WERI-Rb-1 (cell line): Measurements from ENCODE around the gene DHX15.

Source experiments
- DNase-seq: peaks from one replicate; pipeline ENCODE4 v3.0.0-alpha.2; 2020
- H3K27ac ChIP-seq: fragments of 250-450 bp; sonication (Bioruptor Pico); 2 replicates; pipeline ENCODE4 v1.5.1; 2020; ENCODE audit warnings: mild to moderate bottlenecking, moderate library complexity
- H3K27me3 ChIP-seq: fragments of 250-450 bp; sonication (Bioruptor Pico); 2 replicates; pipeline ENCODE4 v1.5.1; 2021; ENCODE audit warnings: mild to moderate bottlenecking, low read depth, moderate library complexity; ENCODE audit not compliant: insufficient read depth, severe bottlenecking
- H3K36me3 ChIP-seq: fragments of 250-450 bp; sonication (Bioruptor Pico); 2 replicates; pipeline ENCODE4 v1.5.1; 2020; ENCODE audit warnings: mild to moderate bottlenecking, moderate library complexity
- H3K4me3 ChIP-seq: 2 replicates; pipeline ENCODE4 v1.5.1; 2011; ENCODE audit warnings: low read depth, mild to moderate bottlenecking, control low read depth, low read length
- H3K9me3 ChIP-seq: fragments of 250-450 bp; sonication (Bioruptor Pico); 2 replicates; pipeline ENCODE4 v1.5.1; 2021; ENCODE audit warnings: mild to moderate bottlenecking, moderate library complexity; ENCODE audit not compliant: severe bottlenecking
- CTCF ChIP-seq: IDR thresholded peaks from 2 replicates; pipeline ENCODE4 v1.5.1; 2011; ENCODE audit warnings: low read depth, mild to moderate bottlenecking, control low read depth, inconsistent platforms, low read length

DHX15 gene

GRCh38 chr4:24584211-24584850 lies at the start of gene DHX15:
DHX15 (minus strand) TSS chr4:24584554; CDS start chr4:24584393, 161 bp downstream.
- H3K4me3 ChIP-seq = peak within 1 kb of the TSS; percentile 97
- no peaks in the 10 kb centered on the region for H3K27me3 ChIP-seq
- H3K36me3 ChIP-seq = peaks cover 43% of the 10 kb centered on the region
- H3K9me3 ChIP-seq = no peaks in the 10 kb centered on the region
- no peak for TF ChIP-seq CTCF
- H3K27ac ChIP-seq = peak within 1 kb of the TSS; percentile 99
- DNase-seq = peak; percentile 96

GRCh38 chr4:24632011-24632410 lies 47.7 kb upstream of the DHX15 start:
- Histone ChIP-seq H3K4me3 (no peak overlapping the region), H3K27me3 (no peaks in the 10 kb centered on the region), H3K9me3 (no peaks in the 10 kb centered on the region), H3K36me3 (no peaks in the 10 kb centered on the region), H3K27ac (no peak overlapping the region)
- TF ChIP-seq CTCF = no peak
- DNase-seq = no peak

GRCh38 chr4:24630937-24631336 lies 46.6 kb upstream of the DHX15 start:
- no peaks in the 10 kb centered on the region for H3K36me3 ChIP-seq
- H3K4me3 ChIP-seq = no peak overlapping the region
- no peaks in the 10 kb centered on the region for H3K27me3 ChIP-seq
- no peak for DNase-seq
- H3K27ac ChIP-seq = no peak overlapping the region
- no peaks in the 10 kb centered on the region for H3K9me3 ChIP-seq
- TF ChIP-seq CTCF = no peak

- H3K4me3 ChIP-seq = no peak overlapping the region
- no peaks in the 10 kb centered on the region for H3K9me3 ChIP-seq
- H3K27ac ChIP-seq = no peak overlapping the region
- H3K27me3 ChIP-seq = no peaks in the 10 kb centered on the region
- no peak for TF ChIP-seq CTCF
- no peak for DNase-seq
- no peaks in the 10 kb centered on the region for H3K36me3 ChIP-seq
These were observed 40.7 kb upstream of the DHX15 start for GRCh38 chr4:24625091-24625490.

- H3K4me3 ChIP-seq = no peak overlapping the region
- H3K36me3 ChIP-seq = no peaks in the 10 kb centered on the region
- no peaks in the 10 kb centered on the region for H3K9me3 ChIP-seq
- no peak for TF ChIP-seq CTCF
- no peak for DNase-seq
- no peak overlapping the region for H3K27ac ChIP-seq
- no peaks in the 10 kb centered on the region for H3K27me3 ChIP-seq
These were observed 40.0 kb upstream of the DHX15 start for GRCh38 chr4:24624381-24624780.
